Type B pancreatic cell (in vitro differentiated cells): ENCODE data around the gene AQP2. TPM values are rescaled to one million over a fixed set of nuclear protein-coding genes. Genes with fewer than 3 reads are reported as not detected.

Experiments
- DNase-seq: peaks from one replicate; pipeline ENCODE4 v3.0.0; 2021; ENCODE audit warnings: mixed read lengths; ENCODE audit not compliant: unreplicated experiment; ENCODE audit errors: extremely low spot score
- H3K27ac Mint-ChIP-seq: 2 replicates; pipeline ENCODE4 v1.8.0; 2021; ENCODE audit warnings: mild to moderate bottlenecking, mixed read lengths
- H3K27me3 Mint-ChIP-seq: 2 replicates; pipeline ENCODE4 v1.8.0; 2021; ENCODE audit warnings: mixed read lengths
- H3K36me3 Mint-ChIP-seq: 2 replicates; pipeline ENCODE4 v1.8.0; 2021; ENCODE audit warnings: mixed read lengths
- H3K4me1 Mint-ChIP-seq: one replicate; pipeline ENCODE4 v1.8.0; 2021; ENCODE audit warnings: mixed read lengths; ENCODE audit not compliant: unreplicated experiment
- H3K4me3 Mint-ChIP-seq: 2 replicates; pipeline ENCODE4 v1.8.0; 2021; ENCODE audit warnings: mild to moderate bottlenecking, mixed read lengths
- H3K9me3 Mint-ChIP-seq: 2 replicates; pipeline ENCODE4 v1.8.0; 2021; ENCODE audit warnings: mixed read lengths
- long read RNA-seq: library from polyadenylated mRNA; unstranded; transcript quantifications from one replicate; pipeline ENCODE4 v2.0.0, GENCODE V29; 2020
- total RNA-seq: library from RNA; stranded (reverse); gene quantifications from 2 replicates; pipeline ENCODE4 v1.2.1, GENCODE V29; 2021; ENCODE audit warnings: low replicate concordance
- TF ChIP-seq, protein P1 (sequence below): fragments of 200-600 bp; sonication (generic); conservative IDR thresholded peaks from 2 replicates; pipeline ENCODE4 v1.5.0; 2021; ENCODE audit warnings: antibody characterized with exemption, mild to moderate bottlenecking

Gene AQP2
- 0.55 TPM in 1 of 2 replicates, not detected in the other for total RNA-seq
- long read RNA-seq = 0 reads

DNA sequence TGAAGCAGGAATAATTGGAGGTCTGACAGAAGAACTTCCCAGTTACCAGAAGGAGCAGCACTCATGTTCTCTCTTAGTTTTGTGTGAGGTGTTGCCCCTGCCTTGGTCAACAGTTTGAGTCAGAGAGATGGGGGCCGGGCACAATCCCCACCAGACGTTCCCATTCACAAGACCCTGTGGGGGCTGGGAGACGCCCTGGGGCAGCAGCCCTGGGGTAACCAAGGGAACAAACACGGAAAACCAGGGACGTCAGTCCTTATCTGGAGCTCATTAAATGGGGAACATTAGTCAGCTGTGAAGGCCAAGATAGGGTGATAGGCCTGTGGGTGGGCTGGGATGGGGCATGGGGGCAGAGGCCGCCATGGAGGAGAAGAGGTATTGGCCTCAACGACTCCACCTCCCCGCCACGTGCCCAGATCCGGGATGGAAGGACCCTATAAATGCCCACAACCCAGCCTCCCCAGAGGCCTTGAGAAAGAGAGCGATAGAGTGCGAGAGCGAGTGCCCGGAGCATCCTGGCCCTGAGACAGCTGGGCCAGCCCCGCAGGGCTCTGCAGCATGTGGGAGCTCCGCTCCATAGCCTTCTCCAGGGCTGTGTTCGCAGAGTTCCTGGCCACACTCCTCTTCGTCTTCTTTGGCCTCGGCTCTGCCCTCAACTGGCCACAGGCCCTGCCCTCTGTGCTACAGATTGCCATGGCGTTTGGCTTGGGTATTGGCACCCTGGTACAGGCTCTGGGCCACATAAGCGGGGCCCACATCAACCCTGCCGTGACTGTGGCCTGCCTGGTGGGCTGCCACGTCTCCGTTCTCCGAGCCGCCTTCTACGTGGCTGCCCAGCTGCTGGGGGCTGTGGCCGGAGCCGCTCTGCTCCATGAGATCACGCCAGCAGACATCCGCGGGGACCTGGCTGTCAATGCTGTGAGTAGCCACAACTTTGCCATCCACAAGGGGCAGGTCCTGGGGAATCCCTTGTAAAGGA lies at the start of gene AQP2:
Gene AQP2, plus strand, starts transcription at position 465 of the 979 bp plus-strand sequence. Its CDS starts 94 bp downstream, at position 559.
- peaks cover 9% of the 10 kb centered on the region for H3K27me3 Mint-ChIP-seq
- H3K4me3 Mint-ChIP-seq = no peak within 1 kb of the TSS
- H3K9me3 Mint-ChIP-seq = no peaks in the 10 kb centered on the region
- H3K27ac Mint-ChIP-seq = no peak within 1 kb of the TSS
- no peak for DNase-seq
- H3K4me1 Mint-ChIP-seq = peaks cover 17% of the 10 kb centered on the region
- H3K36me3 Mint-ChIP-seq = no peaks in the 10 kb centered on the region
- TF ChIP-seq, protein P1, sequence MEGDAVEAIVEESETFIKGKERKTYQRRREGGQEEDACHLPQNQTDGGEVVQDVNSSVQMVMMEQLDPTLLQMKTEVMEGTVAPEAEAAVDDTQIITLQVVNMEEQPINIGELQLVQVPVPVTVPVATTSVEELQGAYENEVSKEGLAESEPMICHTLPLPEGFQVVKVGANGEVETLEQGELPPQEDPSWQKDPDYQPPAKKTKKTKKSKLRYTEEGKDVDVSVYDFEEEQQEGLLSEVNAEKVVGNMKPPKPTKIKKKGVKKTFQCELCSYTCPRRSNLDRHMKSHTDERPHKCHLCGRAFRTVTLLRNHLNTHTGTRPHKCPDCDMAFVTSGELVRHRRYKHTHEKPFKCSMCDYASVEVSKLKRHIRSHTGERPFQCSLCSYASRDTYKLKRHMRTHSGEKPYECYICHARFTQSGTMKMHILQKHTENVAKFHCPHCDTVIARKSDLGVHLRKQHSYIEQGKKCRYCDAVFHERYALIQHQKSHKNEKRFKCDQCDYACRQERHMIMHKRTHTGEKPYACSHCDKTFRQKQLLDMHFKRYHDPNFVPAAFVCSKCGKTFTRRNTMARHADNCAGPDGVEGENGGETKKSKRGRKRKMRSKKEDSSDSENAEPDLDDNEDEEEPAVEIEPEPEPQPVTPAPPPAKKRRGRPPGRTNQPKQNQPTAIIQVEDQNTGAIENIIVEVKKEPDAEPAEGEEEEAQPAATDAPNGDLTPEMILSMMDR = no peak

DNA sequence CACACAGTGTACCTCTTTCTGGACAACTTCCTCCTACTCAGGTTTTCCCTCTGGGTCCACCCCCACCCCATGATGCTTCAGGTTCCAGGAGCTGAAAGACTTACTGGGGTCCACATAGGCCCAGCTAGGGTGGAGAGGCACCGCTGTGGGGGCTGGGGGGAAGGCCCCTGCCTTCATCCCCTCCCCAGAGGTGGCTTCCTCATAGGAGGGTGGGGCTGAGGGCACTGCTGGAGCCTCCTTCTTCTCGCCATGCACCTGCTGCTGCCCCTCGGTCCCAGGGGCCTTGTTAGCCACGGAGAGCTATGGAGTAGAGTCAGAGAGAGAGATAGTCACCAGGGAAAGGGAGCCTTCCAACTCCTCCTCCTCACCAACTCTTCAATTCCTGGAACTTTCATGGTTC lies 49.5 kb upstream of the AQP2 start:
- DNase-seq = no peak
- no peak overlapping the region for H3K27ac Mint-ChIP-seq
- no peaks in the 10 kb centered on the region for H3K9me3 Mint-ChIP-seq
- TF ChIP-seq, protein P1 = no peak
- peaks cover 8% of the 10 kb centered on the region for H3K4me1 Mint-ChIP-seq
- H3K36me3 Mint-ChIP-seq = no peaks in the 10 kb centered on the region
- H3K4me3 Mint-ChIP-seq = no peak overlapping the region
- peaks cover 47% of the 10 kb centered on the region for H3K27me3 Mint-ChIP-seq

GRCh38 chr12:49901986-49902385 lies 48.6 kb upstream of the AQP2 start:
- H3K36me3 Mint-ChIP-seq = no peaks in the 10 kb centered on the region
- H3K27me3 Mint-ChIP-seq = peaks cover 51% of the 10 kb centered on the region
- H3K4me1 Mint-ChIP-seq = peaks cover 8% of the 10 kb centered on the region
- H3K27ac Mint-ChIP-seq = no peak overlapping the region
- TF ChIP-seq, protein P1 = no peak
- H3K4me3 Mint-ChIP-seq = no peak overlapping the region
- no peak for DNase-seq
- H3K9me3 Mint-ChIP-seq = no peaks in the 10 kb centered on the region

DNA sequence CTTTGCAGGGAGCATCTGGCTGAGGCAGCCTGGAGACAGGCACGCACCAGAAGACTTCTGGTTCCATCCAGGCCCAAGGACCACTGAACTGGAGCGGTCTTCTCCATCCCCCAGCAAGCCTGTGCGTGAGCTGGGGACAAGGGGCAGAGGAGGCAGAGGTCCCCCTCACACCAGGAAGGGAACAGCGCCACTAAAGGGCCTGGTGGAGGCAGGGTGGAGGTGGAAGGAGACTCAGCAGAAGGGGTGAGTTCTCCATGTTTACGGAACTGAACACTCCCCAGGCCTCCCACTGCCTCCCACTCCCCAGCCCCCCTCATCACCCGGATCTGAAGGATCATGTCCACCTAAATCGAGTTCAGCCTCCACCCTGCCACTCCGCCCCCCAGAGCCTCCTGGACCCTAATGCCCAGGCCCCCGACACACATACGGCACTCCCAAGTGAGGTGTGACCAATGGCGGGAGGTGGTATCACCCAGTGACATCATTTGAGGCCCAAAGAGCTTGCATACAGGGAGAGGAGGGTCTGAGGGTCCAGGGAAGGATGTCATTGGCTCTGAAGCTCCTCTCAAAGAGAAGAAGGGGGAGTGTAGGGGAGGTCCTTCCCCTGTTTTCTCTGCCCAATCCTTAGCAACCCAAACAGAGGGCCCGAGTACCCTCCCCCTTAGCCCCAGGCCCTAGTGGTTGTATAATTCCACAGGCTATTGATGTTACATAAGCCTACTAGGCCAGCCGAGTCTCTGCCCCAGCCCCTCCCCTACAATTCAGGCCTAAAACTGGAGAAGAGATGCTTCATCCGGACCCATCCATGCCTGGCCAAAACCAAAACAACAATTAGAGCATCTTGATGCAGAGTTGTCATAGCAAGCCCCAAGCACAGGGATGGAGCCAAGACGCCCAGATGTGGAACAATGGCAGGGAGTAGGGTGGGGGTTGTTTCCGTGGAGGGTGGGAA lies 47.9 kb upstream of the AQP2 start:
- H3K36me3 Mint-ChIP-seq = no peaks in the 10 kb centered on the region
- H3K27ac Mint-ChIP-seq = no peak overlapping the region
- H3K4me3 Mint-ChIP-seq = peak overlapping the region; percentile 62
- H3K27me3 Mint-ChIP-seq = peaks cover 56% of the 10 kb centered on the region
- TF ChIP-seq, protein P1 = no peak
- no peak for DNase-seq
- peaks cover 12% of the 10 kb centered on the region for H3K4me1 Mint-ChIP-seq
- H3K9me3 Mint-ChIP-seq = no peaks in the 10 kb centered on the region

DNA sequence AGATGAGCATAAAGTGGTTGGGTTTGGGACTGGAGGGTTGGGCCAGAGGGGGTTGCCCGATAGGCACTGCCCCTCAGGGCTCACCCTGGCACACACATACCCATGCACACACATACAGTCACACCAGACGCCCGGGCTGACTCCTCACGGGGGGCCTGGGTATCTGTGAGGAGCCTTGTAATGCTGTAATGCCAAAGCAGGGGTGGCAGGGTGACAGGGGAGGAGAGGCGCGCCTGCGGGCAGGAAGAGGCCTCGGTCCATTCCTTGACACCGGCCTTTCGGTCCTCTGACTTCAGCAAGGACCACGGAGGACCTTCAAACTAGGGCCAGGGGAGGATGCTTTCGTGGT lies 47.2 kb upstream of the AQP2 start:
- peak overlapping the region; percentile 41 for H3K4me3 Mint-ChIP-seq

More for the DNA sequence above, 47.2 kb upstream of the AQP2 start:
- Mint-ChIP-seq H3K27me3 (peaks cover 56% of the 10 kb centered on the region), H3K4me1 (peaks cover 12% of the 10 kb centered on the region), H3K36me3 (no peaks in the 10 kb centered on the region), H3K9me3 (no peaks in the 10 kb centered on the region), H3K27ac (no peak overlapping the region)
- TF ChIP-seq, protein P1 = no peak
- no peak for DNase-seq
